Rectal smooth muscle tissue (tissue), 1 donor: ENCODE results near the gene SYT7.

ENCODE experiments used
- H3K27ac ChIP-seq: one replicate; pipeline ENCODE4 v1.7.0; 2013; ENCODE audit warnings: low read depth, low read length, inconsistent platforms
- H3K27me3 ChIP-seq: one replicate; pipeline ENCODE4 v1.7.0; 2013; ENCODE audit warnings: low read length; ENCODE audit not compliant: control insufficient read depth, insufficient read depth
- H3K36me3 ChIP-seq: one replicate; pipeline ENCODE4 v1.7.0; 2013; ENCODE audit warnings: low read length; ENCODE audit not compliant: control insufficient read depth, insufficient read depth
- H3K4me1 ChIP-seq: one replicate; pipeline ENCODE4 v1.7.0; 2013; ENCODE audit warnings: low read length; ENCODE audit not compliant: control insufficient read depth, insufficient read depth
- H3K4me3 ChIP-seq: one replicate; pipeline ENCODE4 v1.7.0; 2013; ENCODE audit warnings: low read length
- H3K9ac ChIP-seq: one replicate; pipeline ENCODE4 v1.7.0; 2013; ENCODE audit warnings: low read length

The SYT7 gene

DNA sequence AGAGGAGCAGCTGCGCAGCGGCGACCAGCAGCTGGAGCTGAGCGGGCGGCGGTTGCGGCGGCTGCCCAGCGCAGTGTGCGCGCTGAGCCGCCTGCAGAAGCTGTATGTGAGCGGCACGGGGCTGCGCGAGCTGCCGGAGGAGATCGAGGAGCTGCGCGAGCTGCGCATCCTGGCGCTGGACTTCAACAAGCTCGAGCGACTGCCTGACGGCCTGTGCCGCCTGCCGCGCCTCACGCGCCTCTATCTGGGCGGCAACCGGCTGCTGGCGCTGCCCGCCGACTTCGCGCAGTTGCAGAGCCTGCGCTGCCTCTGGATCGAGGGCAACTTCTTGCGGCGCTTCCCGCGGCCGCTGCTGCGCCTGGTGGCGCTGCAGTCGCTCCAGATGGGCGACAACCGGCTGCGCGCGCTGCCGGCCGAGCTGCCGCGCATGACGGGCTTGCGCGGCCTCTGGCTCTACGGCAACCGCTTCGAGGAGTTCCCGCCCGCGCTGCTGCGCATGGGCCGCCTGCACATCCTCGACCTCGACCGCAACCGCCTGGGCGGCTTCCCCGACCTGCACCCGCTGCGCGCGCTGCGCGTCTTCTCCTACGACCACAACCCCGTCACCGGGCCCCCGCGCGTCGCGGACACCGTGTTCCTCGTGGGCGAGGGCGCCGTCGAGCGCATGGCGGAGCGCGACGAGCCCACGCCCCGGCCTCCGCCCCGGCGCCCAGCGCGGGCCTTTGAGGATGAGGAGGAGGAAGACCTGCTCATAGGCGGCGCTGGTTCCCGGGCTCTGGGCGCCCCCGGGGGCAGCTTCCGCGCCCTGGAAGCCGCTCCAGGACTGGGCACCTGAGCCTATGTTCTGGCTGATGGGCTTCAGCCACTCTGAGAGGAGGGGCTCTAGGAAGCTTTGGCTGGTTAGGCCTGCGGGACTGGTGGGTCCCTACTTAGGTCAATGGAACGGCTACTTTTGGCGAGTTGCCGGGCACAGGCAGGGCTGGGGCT is 71.5 kb downstream of the SYT7 start:
- H3K4me1 ChIP-seq, result peaks cover 2% of the 10 kb centered on the region
- no peak overlapping the region for H3K9ac ChIP-seq
- H3K36me3 ChIP-seq, result no peaks in the 10 kb centered on the region
- peaks cover 9% of the 10 kb centered on the region for H3K27me3 ChIP-seq
- H3K4me3 ChIP-seq, result peak overlapping the region; percentile 52
- peak overlapping the region; percentile 70 for H3K27ac ChIP-seq

DNA sequence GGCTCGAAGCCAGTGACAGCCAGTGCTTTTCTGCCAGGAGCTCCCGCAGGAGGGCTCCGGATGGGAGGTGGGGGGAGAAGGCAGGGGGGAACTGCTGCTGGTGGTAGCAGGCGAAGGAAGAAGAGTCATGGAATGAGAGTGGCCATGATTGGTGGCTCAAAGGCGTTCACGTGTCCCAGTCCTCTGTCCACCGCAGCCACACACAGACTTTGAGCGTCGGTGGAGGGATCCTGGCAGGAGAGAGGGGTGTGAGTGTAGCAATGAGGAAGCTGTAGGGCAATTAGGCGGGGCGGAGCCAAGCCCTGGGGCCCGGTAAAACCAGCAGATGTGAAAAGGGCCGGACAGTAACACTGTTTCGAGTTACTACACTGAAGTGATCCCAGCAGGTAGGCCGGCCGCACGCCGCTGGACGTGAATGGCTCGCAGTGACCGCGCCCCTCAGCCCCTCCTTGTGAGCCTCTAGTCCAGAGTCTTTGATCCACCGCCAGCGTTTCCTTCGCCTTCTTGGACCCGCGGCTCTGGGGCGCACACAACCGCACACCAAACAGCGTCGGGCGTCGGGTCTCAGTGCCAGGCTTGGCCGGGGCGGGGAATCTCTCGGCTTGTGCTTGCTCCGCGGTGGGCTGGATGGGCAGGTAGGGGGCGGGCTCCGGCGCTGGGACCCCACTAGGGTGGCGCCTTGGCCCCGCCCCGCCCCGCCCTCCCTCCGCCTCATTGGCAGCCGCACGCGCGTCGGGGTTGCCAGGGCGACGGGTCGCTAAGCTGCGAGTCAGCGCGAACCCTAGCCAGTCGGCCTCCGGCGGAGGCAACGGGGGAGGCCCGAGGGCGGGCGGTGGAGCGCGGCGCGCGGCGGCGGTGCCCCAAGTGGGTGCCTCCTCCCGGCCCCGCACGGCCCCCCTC is 72.7 kb downstream of the SYT7 start, which contains the start of gene LRRC10B:
Gene LRRC10B, plus strand, starts transcription at position 788 of the 900 bp plus-strand sequence. CDS start 250 bp downstream, outside the sequence.
- Histone ChIP-seq H3K27me3 (peaks cover 9% of the 10 kb centered on the region), H3K36me3 (no peaks in the 10 kb centered on the region), H3K27ac (peak within 1 kb of the TSS; percentile 70), H3K4me3 (peak within 1 kb of the TSS; percentile 52), H3K9ac (no peak within 1 kb of the TSS), H3K4me1 (peaks cover 2% of the 10 kb centered on the region)

- peaks cover 2% of the 10 kb centered on the region for H3K4me1 ChIP-seq
- H3K4me3 ChIP-seq, result no peak overlapping the region
- H3K9ac ChIP-seq, result no peak overlapping the region
- H3K27me3 ChIP-seq, result peaks cover 9% of the 10 kb centered on the region
- H3K27ac ChIP-seq, result no peak overlapping the region
- H3K36me3 ChIP-seq, result no peaks in the 10 kb centered on the region
Observed at GRCh38 chr11:61507012-61507768, 73.7 kb downstream of the SYT7 start.

GRCh38 chr11:61505640-61506155 is 75.2 kb downstream of the SYT7 start:
- H3K4me3 ChIP-seq, result no peak overlapping the region
- H3K27me3 ChIP-seq, result peaks cover 4% of the 10 kb centered on the region
- peaks cover 2% of the 10 kb centered on the region for H3K4me1 ChIP-seq
- H3K9ac ChIP-seq, result no peak overlapping the region
- H3K36me3 ChIP-seq, result no peaks in the 10 kb centered on the region
- no peak overlapping the region for H3K27ac ChIP-seq

- Histone ChIP-seq H3K27me3 (peaks cover 3% of the 10 kb centered on the region), H3K36me3 (no peaks in the 10 kb centered on the region)
Observed at GRCh38 chr11:61505106-61505505, 75.8 kb downstream of the SYT7 start.

GRCh38 chr11:61503135-61503770 is 77.6 kb downstream of the SYT7 start:
- Histone ChIP-seq H3K27me3 (peaks cover 3% of the 10 kb centered on the region), H3K4me3 (no peak overlapping the region), H3K27ac (no peak overlapping the region), H3K9ac (no peak overlapping the region), H3K36me3 (no peaks in the 10 kb centered on the region), H3K4me1 (no peaks in the 10 kb centered on the region)

More at GRCh38 chr11:61505106-61505505, 75.8 kb downstream of the SYT7 start:
- Histone ChIP-seq H3K27ac (no peak overlapping the region), H3K4me3 (no peak overlapping the region), H3K4me1 (peaks cover 2% of the 10 kb centered on the region), H3K9ac (no peak overlapping the region)

- Histone ChIP-seq H3K27me3 (no peaks in the 10 kb centered on the region), H3K4me3 (no peak overlapping the region), H3K27ac (no peak overlapping the region), H3K4me1 (no peaks in the 10 kb centered on the region), H3K36me3 (no peaks in the 10 kb centered on the region), H3K9ac (no peak overlapping the region)
Observed at GRCh38 chr11:61502522-61502921, 78.4 kb downstream of the SYT7 start.

GRCh38 chr11:61499816-61500491 is 80.9 kb downstream of the SYT7 start:
- Histone ChIP-seq H3K27ac (no peak overlapping the region), H3K36me3 (no peaks in the 10 kb centered on the region), H3K4me3 (no peak overlapping the region), H3K4me1 (no peaks in the 10 kb centered on the region), H3K27me3 (no peaks in the 10 kb centered on the region), H3K9ac (no peak overlapping the region)

- no peak overlapping the region for H3K4me3 ChIP-seq
- H3K4me1 ChIP-seq, result no peaks in the 10 kb centered on the region
- H3K9ac ChIP-seq, result no peak overlapping the region
- H3K36me3 ChIP-seq, result no peaks in the 10 kb centered on the region
- H3K27me3 ChIP-seq, result no peaks in the 10 kb centered on the region
- no peak overlapping the region for H3K27ac ChIP-seq
Observed at GRCh38 chr11:61498767-61499341, 82.0 kb downstream of the SYT7 start.

- Histone ChIP-seq H3K36me3 (no peaks in the 10 kb centered on the region), H3K4me3 (no peak overlapping the region), H3K4me1 (no peaks in the 10 kb centered on the region), H3K27me3 (no peaks in the 10 kb centered on the region), H3K27ac (no peak overlapping the region), H3K9ac (no peak overlapping the region)
Observed at GRCh38 chr11:61497876-61498275, 83.0 kb downstream of the SYT7 start.

DNA sequence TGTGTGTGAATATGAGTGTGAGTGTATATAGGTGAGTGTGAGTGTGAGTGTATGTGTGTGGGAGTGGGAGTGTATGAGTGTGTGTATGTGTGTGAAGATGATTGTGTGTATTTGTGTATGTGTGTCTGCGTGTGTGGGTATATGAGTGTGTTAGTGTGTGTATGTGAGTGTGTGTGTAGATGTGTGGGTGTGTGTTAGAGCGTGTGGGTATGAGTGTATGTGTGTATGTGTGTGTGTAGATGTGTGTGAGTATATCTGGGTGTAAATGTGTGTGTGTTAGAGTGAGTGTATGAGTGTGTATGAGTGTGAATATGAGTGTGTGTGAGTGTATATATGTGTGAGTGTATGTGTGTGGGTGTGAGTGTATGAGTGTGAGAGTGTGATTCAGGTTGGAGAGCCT is 83.4 kb downstream of the SYT7 start:
- Histone ChIP-seq H3K27me3 (no peaks in the 10 kb centered on the region), H3K9ac (no peak overlapping the region), H3K27ac (no peak overlapping the region)

More for the DNA sequence above, 83.4 kb downstream of the SYT7 start:
- Histone ChIP-seq H3K4me1 (no peaks in the 10 kb centered on the region), H3K4me3 (no peak overlapping the region), H3K36me3 (no peaks in the 10 kb centered on the region)
